ENCODE measurements around the gene SPINT1. TPM values are rescaled to one million over a fixed set of nuclear protein-coding genes. Genes with fewer than 3 reads are reported as not detected.

Gene SPINT1
- total RNA-seq, 1 donor from 2014 or later = 6.0 TPM

DNA sequence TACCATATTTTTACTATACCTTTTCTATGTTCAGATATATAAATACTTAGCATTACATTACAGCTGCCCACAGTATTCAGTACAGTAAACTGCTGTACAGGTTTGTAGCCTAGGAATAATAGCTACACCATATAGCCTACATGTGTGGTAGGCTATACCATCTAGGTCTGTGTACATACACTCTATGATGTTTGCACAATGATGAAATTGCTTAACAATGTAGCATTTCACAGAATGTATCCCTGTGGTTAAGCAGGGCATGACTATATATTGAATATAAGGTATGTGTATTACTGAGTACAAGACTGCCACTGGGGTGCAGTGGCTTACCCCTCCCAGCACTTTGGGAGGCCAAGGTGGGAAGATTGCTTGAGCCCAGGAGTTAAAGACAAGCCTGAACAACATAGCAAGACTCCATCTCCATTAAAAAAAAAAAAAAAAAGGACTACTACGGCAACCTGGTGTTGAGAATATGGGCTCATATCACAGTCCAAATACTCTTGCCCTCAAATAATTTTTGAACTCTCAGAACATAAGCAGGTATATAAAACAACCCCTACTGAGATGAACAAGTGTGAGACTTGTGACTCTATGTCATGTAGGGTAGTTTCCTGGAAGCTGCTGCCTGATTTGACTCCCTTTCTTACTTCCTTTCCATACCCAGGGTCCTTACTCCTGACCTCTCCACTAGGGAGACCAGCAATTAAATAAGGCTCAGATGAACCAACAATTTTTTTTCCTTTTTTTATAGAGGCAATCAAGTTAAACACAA, 20.1 kb upstream of the SPINT1 start:
- no peaks in the 10 kb centered on the region for H3K4me1 Mint-ChIP-seq (ENCODE audit: low read depth, unreplicated experiment)
- no peak overlapping the region for H3K27ac Mint-ChIP-seq (ENCODE audit: unreplicated experiment)
- H3K36me3 Mint-ChIP-seq (ENCODE audit: unreplicated experiment) = no peaks in the 10 kb centered on the region
- H3K27me3 Mint-ChIP-seq (ENCODE audit: unreplicated experiment) = peaks cover 2% of the 10 kb centered on the region
- H3K9me3 Mint-ChIP-seq (ENCODE audit: unreplicated experiment) = no peaks in the 10 kb centered on the region
- no peak for DNase-seq
- TF ChIP-seq, protein P1, sequence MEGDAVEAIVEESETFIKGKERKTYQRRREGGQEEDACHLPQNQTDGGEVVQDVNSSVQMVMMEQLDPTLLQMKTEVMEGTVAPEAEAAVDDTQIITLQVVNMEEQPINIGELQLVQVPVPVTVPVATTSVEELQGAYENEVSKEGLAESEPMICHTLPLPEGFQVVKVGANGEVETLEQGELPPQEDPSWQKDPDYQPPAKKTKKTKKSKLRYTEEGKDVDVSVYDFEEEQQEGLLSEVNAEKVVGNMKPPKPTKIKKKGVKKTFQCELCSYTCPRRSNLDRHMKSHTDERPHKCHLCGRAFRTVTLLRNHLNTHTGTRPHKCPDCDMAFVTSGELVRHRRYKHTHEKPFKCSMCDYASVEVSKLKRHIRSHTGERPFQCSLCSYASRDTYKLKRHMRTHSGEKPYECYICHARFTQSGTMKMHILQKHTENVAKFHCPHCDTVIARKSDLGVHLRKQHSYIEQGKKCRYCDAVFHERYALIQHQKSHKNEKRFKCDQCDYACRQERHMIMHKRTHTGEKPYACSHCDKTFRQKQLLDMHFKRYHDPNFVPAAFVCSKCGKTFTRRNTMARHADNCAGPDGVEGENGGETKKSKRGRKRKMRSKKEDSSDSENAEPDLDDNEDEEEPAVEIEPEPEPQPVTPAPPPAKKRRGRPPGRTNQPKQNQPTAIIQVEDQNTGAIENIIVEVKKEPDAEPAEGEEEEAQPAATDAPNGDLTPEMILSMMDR (IDR thresholded peaks at IDR 0.05; ENCODE audit: partially characterized antibody, unreplicated experiment) = no peak
- no peak overlapping the region for H3K4me3 Mint-ChIP-seq (ENCODE audit: unreplicated experiment)

DNA sequence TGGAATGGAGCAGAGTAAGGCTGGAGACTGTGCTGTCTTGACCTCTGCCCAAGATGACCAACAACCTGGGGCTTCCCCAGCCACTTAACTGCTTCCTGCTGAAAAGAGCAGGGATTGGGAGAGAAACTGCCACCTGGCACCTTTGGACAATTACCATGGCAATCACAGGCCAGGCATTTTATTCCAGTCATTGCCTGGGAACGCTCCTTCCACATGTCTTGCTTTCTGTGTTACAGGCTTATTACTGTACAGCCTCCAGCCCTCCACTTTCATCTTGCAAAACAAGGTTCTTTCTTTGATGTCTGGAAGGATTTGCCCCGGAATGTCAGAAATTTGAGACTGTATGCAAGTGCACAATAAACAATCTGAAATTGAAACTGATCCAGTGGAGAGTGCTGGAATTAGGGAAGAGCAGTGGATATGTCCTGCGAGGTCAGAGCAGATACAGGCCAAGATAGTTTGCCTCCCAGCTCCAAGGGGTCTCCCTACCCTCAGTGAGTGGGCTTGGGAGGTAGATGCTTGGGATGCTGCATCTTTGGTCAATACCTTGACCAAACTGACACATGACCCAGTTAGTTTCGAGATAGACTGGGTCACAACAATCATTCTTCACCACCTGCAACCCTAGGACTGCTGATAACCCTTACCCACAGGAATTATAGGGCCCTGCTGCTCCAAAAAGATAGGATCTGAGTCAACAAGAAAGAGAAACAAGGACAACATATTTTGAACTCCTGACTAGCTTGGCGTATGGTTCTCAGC, 18.0 kb upstream of the SPINT1 start:
- Mint-ChIP-seq H3K27ac (ENCODE audit: unreplicated experiment) (no peak overlapping the region), H3K36me3 (ENCODE audit: unreplicated experiment) (no peaks in the 10 kb centered on the region), H3K9me3 (ENCODE audit: unreplicated experiment) (no peaks in the 10 kb centered on the region), H3K4me3 (ENCODE audit: unreplicated experiment) (no peak overlapping the region), H3K4me1 (ENCODE audit: low read depth, unreplicated experiment) (no peaks in the 10 kb centered on the region), H3K27me3 (ENCODE audit: unreplicated experiment) (peaks cover 2% of the 10 kb centered on the region)
- DNase-seq = no peak
- TF ChIP-seq, protein P1 (IDR thresholded peaks at IDR 0.05; ENCODE audit: partially characterized antibody, unreplicated experiment) = no peak

DNA sequence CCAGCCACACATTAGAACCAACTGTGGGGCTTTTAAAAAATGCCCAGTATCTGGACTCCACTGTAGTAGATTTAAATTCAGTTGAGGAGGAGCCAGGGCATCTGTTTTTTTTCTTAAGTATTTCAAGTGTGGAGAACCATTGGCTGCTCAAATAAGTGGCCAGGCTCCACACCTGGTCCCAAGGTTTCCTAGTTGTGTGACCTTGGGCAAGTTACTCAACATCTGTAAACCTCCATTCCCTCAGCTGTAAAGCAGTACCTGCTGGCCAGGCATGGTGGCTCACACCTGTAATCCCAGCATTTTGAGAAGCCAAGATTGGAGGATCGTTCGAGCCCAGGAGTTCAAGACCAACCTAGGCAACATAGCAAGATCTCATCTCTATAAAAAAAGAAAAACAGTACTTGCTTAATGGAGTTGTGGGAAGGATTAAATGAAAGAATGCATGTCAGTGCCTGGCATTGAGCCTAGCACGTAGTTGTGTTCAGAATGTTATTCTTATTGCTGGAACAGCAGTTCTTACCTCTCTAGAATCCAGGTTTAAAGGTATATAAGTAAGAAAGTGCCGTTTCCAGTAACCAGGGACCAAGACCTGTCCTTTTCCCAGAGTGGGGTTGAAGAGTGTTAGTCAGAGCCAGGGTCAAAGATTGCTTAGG, 17.3 kb upstream of the SPINT1 start:
- Mint-ChIP-seq H3K4me3 (ENCODE audit: unreplicated experiment) (no peak overlapping the region), H3K27me3 (ENCODE audit: unreplicated experiment) (peaks cover 2% of the 10 kb centered on the region), H3K27ac (ENCODE audit: unreplicated experiment) (no peak overlapping the region), H3K9me3 (ENCODE audit: unreplicated experiment) (peaks cover under 1% of the 10 kb centered on the region), H3K4me1 (ENCODE audit: low read depth, unreplicated experiment) (no peaks in the 10 kb centered on the region), H3K36me3 (ENCODE audit: unreplicated experiment) (no peaks in the 10 kb centered on the region)
- TF ChIP-seq, protein P1 (IDR thresholded peaks at IDR 0.05; ENCODE audit: partially characterized antibody, unreplicated experiment) = no peak
- DNase-seq = no peak

DNA sequence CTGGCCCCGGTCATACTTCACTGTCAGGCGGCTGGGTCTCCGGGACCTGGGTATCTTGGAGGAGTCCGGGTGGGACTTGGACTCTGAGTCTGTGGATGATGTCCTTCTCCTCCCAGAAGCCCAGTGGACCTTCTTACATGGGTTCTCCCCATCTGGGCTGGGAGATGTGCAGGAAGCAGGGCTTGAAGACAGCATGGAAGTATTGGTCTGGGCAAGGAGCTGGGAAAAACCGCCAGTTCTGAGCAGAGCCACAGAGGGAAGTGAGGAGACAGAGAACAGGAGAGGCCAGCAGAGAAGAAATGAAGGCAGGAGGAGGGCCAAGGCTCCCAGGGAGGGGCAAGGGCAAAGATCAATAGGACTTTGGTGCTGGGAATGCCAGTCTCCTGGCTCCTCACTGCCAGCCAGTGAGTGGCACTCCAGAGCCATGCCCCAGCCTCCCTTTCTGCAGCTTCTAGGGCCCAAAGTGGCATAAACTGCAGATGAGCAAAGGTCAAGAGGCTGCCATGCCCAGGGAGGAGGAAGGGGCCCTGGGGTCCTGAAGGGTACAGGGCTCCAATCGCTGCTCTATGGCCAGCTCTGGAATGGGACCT, 15.3 kb upstream of the SPINT1 start, which contains the start of gene PPP1R14D:
Gene PPP1R14D, minus strand, starts transcription at position 262 of the 590 bp plus-strand sequence. Its CDS starts 67 bp downstream, at position 195.
- TF ChIP-seq, protein P1 (IDR thresholded peaks at IDR 0.05; ENCODE audit: partially characterized antibody, unreplicated experiment) = no peak
- H3K4me3 Mint-ChIP-seq (ENCODE audit: unreplicated experiment) = no peak within 1 kb of the TSS
- H3K27ac Mint-ChIP-seq (ENCODE audit: unreplicated experiment) = no peak within 1 kb of the TSS
- DNase-seq = no peak
- no peaks in the 10 kb centered on the region for H3K4me1 Mint-ChIP-seq (ENCODE audit: low read depth, unreplicated experiment)
- H3K27me3 Mint-ChIP-seq (ENCODE audit: unreplicated experiment) = peaks cover 2% of the 10 kb centered on the region
- H3K36me3 Mint-ChIP-seq (ENCODE audit: unreplicated experiment) = no peaks in the 10 kb centered on the region
- peaks cover 3% of the 10 kb centered on the region for H3K9me3 Mint-ChIP-seq (ENCODE audit: unreplicated experiment)

All from glutamatergic neuron (in vitro differentiated cells).